ENCODE measurements around the gene PIK3R5. TPM values are rescaled to one million over a fixed set of nuclear protein-coding genes. Genes with fewer than 3 reads are reported as not detected.

Gene PIK3R5
- total and polyA plus RNA-seq, 12 donors = 0.66 to 10.1 (median 2.2) TPM

- Histone ChIP-seq H3K27me3 (peaks cover 0 to 53% (median 36%) of the 10 kb centered on the region in 7 donors), H3K9me3 (peaks cover 0 to 22% (median 12%) of the 10 kb centered on the region in 11 donors), H3K36me3 (peaks cover 0 to 14% (median 0%) of the 10 kb centered on the region in 9 donors), H3K27ac (no peak overlapping the region), H3K4me3 (no peak overlapping the region), H3K4me1 (peaks cover 0 to 51% (median 0%) of the 10 kb centered on the region in 9 donors)
- ATAC-seq (no peak), DNase-seq (no peak)
- 80 to 84% methylated on average over 8 of the region's 8 CpGs for WGBS, 2 donors
- intact Hi-C loops (cut with DNase I) = no loop called here
- TF ChIP-seq, protein P1, sequence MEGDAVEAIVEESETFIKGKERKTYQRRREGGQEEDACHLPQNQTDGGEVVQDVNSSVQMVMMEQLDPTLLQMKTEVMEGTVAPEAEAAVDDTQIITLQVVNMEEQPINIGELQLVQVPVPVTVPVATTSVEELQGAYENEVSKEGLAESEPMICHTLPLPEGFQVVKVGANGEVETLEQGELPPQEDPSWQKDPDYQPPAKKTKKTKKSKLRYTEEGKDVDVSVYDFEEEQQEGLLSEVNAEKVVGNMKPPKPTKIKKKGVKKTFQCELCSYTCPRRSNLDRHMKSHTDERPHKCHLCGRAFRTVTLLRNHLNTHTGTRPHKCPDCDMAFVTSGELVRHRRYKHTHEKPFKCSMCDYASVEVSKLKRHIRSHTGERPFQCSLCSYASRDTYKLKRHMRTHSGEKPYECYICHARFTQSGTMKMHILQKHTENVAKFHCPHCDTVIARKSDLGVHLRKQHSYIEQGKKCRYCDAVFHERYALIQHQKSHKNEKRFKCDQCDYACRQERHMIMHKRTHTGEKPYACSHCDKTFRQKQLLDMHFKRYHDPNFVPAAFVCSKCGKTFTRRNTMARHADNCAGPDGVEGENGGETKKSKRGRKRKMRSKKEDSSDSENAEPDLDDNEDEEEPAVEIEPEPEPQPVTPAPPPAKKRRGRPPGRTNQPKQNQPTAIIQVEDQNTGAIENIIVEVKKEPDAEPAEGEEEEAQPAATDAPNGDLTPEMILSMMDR (IDR thresholded peaks at IDR 0.05) = no peak
Measured at GRCh38 chr17:8914554-8914953, 51.0 kb downstream of the PIK3R5 start.

GRCh38 chr17:8913879-8914278 lies 51.6 kb downstream of the PIK3R5 start:
- no peak for ATAC-seq
- intact Hi-C loops (cut with DNase I) = no loop called here
- H3K9me3 ChIP-seq = peaks cover 0 to 21% (median 12%) of the 10 kb centered on the region in 11 donors
- no peak for DNase-seq
- 80 to 83% methylated on average over 4 of the region's 4 CpGs for WGBS, 2 donors
- H3K4me1 ChIP-seq = peaks cover 0 to 47% (median 0%) of the 10 kb centered on the region in 9 donors
- TF ChIP-seq, protein P1 (IDR thresholded peaks at IDR 0.05) = no peak
- no peak overlapping the region for H3K27ac ChIP-seq
- H3K27me3 ChIP-seq = peaks cover 0 to 58% (median 40%) of the 10 kb centered on the region in 7 donors
- peaks cover 0 to 21% (median 0%) of the 10 kb centered on the region in 9 donors for H3K36me3 ChIP-seq
- H3K4me3 ChIP-seq = no peak overlapping the region

DNA sequence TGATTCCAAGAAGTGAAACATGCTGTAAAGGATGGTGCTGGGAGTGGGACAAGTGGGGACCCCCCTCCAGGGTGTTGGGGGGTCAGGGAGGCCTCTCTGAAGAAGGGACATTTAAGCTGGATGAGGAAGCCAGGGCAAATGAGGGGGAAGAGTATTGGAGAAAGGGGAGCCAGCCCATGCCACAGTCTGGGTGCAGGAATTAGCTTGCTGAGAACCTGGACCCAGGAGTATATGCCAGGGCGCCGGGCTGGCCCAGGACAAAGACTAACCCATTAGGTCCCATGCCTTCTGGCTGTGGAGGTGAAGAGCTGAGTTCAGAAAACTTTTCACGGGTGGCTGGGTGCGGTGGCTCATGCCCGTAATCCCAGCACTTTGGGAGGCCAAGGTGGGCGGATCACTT lies 52.4 kb downstream of the PIK3R5 start:
- 90 to 92% methylated on average over 6 of the region's 6 CpGs for WGBS, 2 donors
- Histone ChIP-seq H3K4me3 (no peak overlapping the region), H3K4me1 (peaks cover 0 to 44% (median 0%) of the 10 kb centered on the region in 9 donors), H3K27me3 (peaks cover 0 to 61% (median 41%) of the 10 kb centered on the region in 7 donors), H3K27ac (no peak overlapping the region), H3K36me3 (peaks cover 0 to 27% (median 0%) of the 10 kb centered on the region in 9 donors), H3K9me3 (peaks cover 0 to 13% (median 7%) of the 10 kb centered on the region in 11 donors)
- TF ChIP-seq, protein P1 (IDR thresholded peaks at IDR 0.05) = no peak
- DNase-seq (no peak), ATAC-seq (no peak)
- intact Hi-C loops (cut with DNase I) = no loop called here

- intact Hi-C loops (cut with DNase I) = no loop called here
- TF ChIP-seq, protein P1 (IDR thresholded peaks at IDR 0.05) = no peak
- H3K27ac ChIP-seq = no peak overlapping the region
- no peak for ATAC-seq
- peaks cover 0 to 6% (median under 1%) of the 10 kb centered on the region in 11 donors for H3K9me3 ChIP-seq
- H3K27me3 ChIP-seq = peaks cover 0 to 61% (median 45%) of the 10 kb centered on the region in 7 donors
- DNase-seq = no peak
- WGBS, 2 donors = 75 to 76% methylated on average over 18 of the region's 18 CpGs
- H3K4me1 ChIP-seq = peaks cover 0 to 44% (median 0%) of the 10 kb centered on the region in 9 donors
- peaks cover 0 to 35% (median 0%) of the 10 kb centered on the region in 9 donors for H3K36me3 ChIP-seq
- no peak overlapping the region for H3K4me3 ChIP-seq
Measured at GRCh38 chr17:8912084-8912981, 53.2 kb downstream of the PIK3R5 start.
